Activated CD4-positive, alpha-beta T cell treated with anti-CD3 and anti-CD28 coated beads for 36 hours (primary cell): ENCODE data around the gene ABHD16B. TPM values are rescaled to one million over a fixed set of nuclear protein-coding genes. Genes with fewer than 3 reads are reported as not detected.

Experiments used
- ATAC-seq: fragments of 200-7000 bp; cut with Tn5 transposase; one replicate; pipeline ENCODE4 v1.10.0; 2021; ENCODE audit warnings: mild to moderate bottlenecking, moderate library complexity
- CTCF ChIA-PET: fragments of 350-600 bp; sonication (Branson Sonifier 250); formaldehyde crosslinking; loops from one replicate; lab custom pipeline; 2021; ENCODE audit warnings: antibody characterized with exemption; lab: Charles Lee
- POLR2A ChIA-PET: fragments of 350-600 bp; sonication (Branson Sonifier 250); formaldehyde crosslinking; loops from one replicate; lab custom pipeline; 2021; ENCODE audit warnings: antibody characterized with exemption, inconsistent platforms; lab: Charles Lee
- DNase-seq: peaks from one replicate; pipeline ENCODE4 v3.0.0-alpha.2; 2020
- H3K27ac Mint-ChIP-seq: one replicate; pipeline ENCODE4 v1.8.0; 2021; ENCODE audit warnings: mixed read lengths
- H3K27me3 Mint-ChIP-seq: one replicate; pipeline ENCODE4 v1.8.0; 2021; ENCODE audit warnings: mixed read lengths
- H3K36me3 Mint-ChIP-seq: one replicate; pipeline ENCODE4 v1.8.0; 2021; ENCODE audit warnings: low read depth, mixed read lengths
- H3K4me1 Mint-ChIP-seq: one replicate; pipeline ENCODE4 v1.8.0; 2021; ENCODE audit warnings: mixed read lengths
- H3K4me3 Mint-ChIP-seq: one replicate; pipeline ENCODE4 v1.8.0; 2021; ENCODE audit warnings: mild to moderate bottlenecking, moderate library complexity, mixed read lengths
- H3K9me3 Mint-ChIP-seq: one replicate; pipeline ENCODE4 v1.8.0; 2021; ENCODE audit warnings: low read depth, mixed read lengths
- intact Hi-C, 2 experiments: fragments of 100-400 bp; cut with DNase I in 1 of 2; cut with micrococcal nuclease in 1 of 2; formaldehyde crosslinking; loops; one replicate each; pipeline versions ENCODE4 v1.14.2 to v1.15.1; 2022 to 2024; cut with DNase I, micrococcal nuclease
- total RNA-seq, 2 experiments: library from RNA; stranded (reverse); gene quantifications; one replicate each; pipeline ENCODE4 v1.2.3, GENCODE V29; 2021

ABHD16B gene
- total RNA-seq, 2 experiments from 2014 or later = 0.11 to 0.16 TPM

- DNase-seq (no peak), ATAC-seq (no peak)
- no peaks in the 10 kb centered on the region for H3K9me3 Mint-ChIP-seq
- H3K27ac Mint-ChIP-seq = no peak overlapping the region
- ChIA-PET POLR2A (interaction anchor here (0.6 kb wide), 1 partner anchor 25 kb away, joined by 7 read pairs; no protein-coding TSS in a partner anchor), CTCF (interaction anchor here (0.5 kb wide), 1 partner anchor 26 kb away, joined by 3 read pairs; no protein-coding TSS in a partner anchor)
- peaks cover 10% of the 10 kb centered on the region for H3K36me3 Mint-ChIP-seq
- H3K4me1 Mint-ChIP-seq = peaks cover 53% of the 10 kb centered on the region
- no peaks in the 10 kb centered on the region for H3K27me3 Mint-ChIP-seq
- no peak overlapping the region for H3K4me3 Mint-ChIP-seq
- intact Hi-C loops = loop anchor here (5.0 to 10.0 kb wide), 2 partner anchors 33 to 221 kb away; no protein-coding TSS in a partner anchor
These were observed 42.7 kb downstream of the ABHD16B start for GRCh38 chr20:63903796-63904561.

GRCh38 chr20:63908008-63908682 is 46.8 kb downstream of the ABHD16B start:
- Mint-ChIP-seq H3K4me1 (peaks cover 41% of the 10 kb centered on the region), H3K27me3 (no peaks in the 10 kb centered on the region), H3K27ac (no peak overlapping the region), H3K36me3 (peaks cover 6% of the 10 kb centered on the region), H3K4me3 (no peak overlapping the region), H3K9me3 (no peaks in the 10 kb centered on the region)
- no peak for ATAC-seq
- intact Hi-C loops = loop anchor here (2.0 to 10.0 kb wide), 2 partner anchors 67 to 217 kb away; no protein-coding TSS in a partner anchor
- ChIA-PET CTCF (interaction anchor here (1.1 to 1.8 kb wide), 3 partner anchors 13 to 197 kb away, joined by 3 to 6 read pairs (median 4); partner anchors contain the start of gene DNAJC5), POLR2A (no interaction called here)
- DNase-seq = no peak

GRCh38 chr20:63911176-63911575 is 49.9 kb downstream of the ABHD16B start:
- H3K27ac Mint-ChIP-seq = no peak overlapping the region

More at GRCh38 chr20:63911176-63911575, 49.9 kb downstream of the ABHD16B start:
- no peaks in the 10 kb centered on the region for H3K27me3 Mint-ChIP-seq
- H3K4me3 Mint-ChIP-seq = no peak overlapping the region
- peaks cover 31% of the 10 kb centered on the region for H3K4me1 Mint-ChIP-seq
- ChIA-PET POLR2A (no interaction called here), CTCF (interaction anchor here (0.6 to 2.9 kb wide), 4 partner anchors 15 to 71 kb away, joined by 3 to 10 read pairs (median 5); partner anchors contain the start of gene TPD52L2)
- no peaks in the 10 kb centered on the region for H3K9me3 Mint-ChIP-seq
- intact Hi-C loops = no loop called here
- no peak for ATAC-seq
- no peak for DNase-seq
- peaks cover 20% of the 10 kb centered on the region for H3K36me3 Mint-ChIP-seq

Other genes starting within 250 kb of the ABHD16B start
- 10 to 100 TPM; 14.0 to 14.1 TPM for gene GMEB2, start 234.4 kb upstream of the ABHD16B start, total RNA-seq
- gene STMN3, start 208.1 kb upstream of the ABHD16B start, total RNA-seq = 10 to 100 TPM; 15.4 to 17.6 TPM
- 10 to 100 TPM; 44.5 to 44.7 TPM for gene RTEL1, start 203.2 kb upstream of the ABHD16B start, total RNA-seq
- gene TNFRSF6B, start 164.8 kb upstream of the ABHD16B start, total RNA-seq = 1 to 10 TPM in 1 of 2 experiments, under 1 TPM in 1; 0.21 to 1.7 TPM
- gene ARFRP1, start 153.5 kb upstream of the ABHD16B start, total RNA-seq = 10 to 100 TPM; 36.4 to 52.0 TPM
- 10 to 100 TPM; 15.3 to 21.9 TPM for gene ZGPAT, start 153.5 kb upstream of the ABHD16B start, total RNA-seq
- 10 to 100 TPM in 1 of 2 experiments, 1 to 10 TPM in 1; 7.3 to 10.2 TPM for gene LIME1, start 124.8 kb upstream of the ABHD16B start, total RNA-seq
- 10 to 100 TPM; 30.9 to 34.9 TPM for gene SLC2A4RG, start 121.7 kb upstream of the ABHD16B start, total RNA-seq
- 1 to 10 TPM in 1 of 2 experiments, under 1 TPM in 1; 0.88 to 1.3 TPM for gene ZBTB46, start 30.2 kb upstream of the ABHD16B start, total RNA-seq
- 10 to 100 TPM; 54.0 to 56.3 TPM for gene TPD52L2, start 3.8 kb downstream of the ABHD16B start, total RNA-seq
- gene DNAJC5, start 33.6 kb downstream of the ABHD16B start, total RNA-seq = 10 to 100 TPM; 30.1 to 34.3 TPM
- 10 to 100 TPM; 28.3 to 32.2 TPM for gene UCKL1, start 94.9 kb downstream of the ABHD16B start, total RNA-seq
- gene ZNF512B, start 108.4 kb downstream of the ABHD16B start, total RNA-seq = 10 to 100 TPM; 12.6 to 13.1 TPM
- 10 to 100 TPM; 25.4 to 30.7 TPM for gene SAMD10, start 118.1 kb downstream of the ABHD16B start, total RNA-seq
- gene PRPF6, start 119.6 kb downstream of the ABHD16B start, total RNA-seq = 10 to 100 TPM; 60.5 to 67.0 TPM
- 1 to 10 TPM; 2.3 to 3.3 TPM for gene C20orf204, start 174.7 kb downstream of the ABHD16B start, total RNA-seq
- gene SOX18, start 188.1 kb downstream of the ABHD16B start, total RNA-seq = not detected
- gene TCEA2, start 201.7 kb downstream of the ABHD16B start, total RNA-seq = 10 to 100 TPM; 40.6 to 50.0 TPM
- 10 to 100 TPM; 39.6 to 40.2 TPM for gene RGS19, start 218.0 kb downstream of the ABHD16B start, total RNA-seq
- gene OPRL1, start 218.6 kb downstream of the ABHD16B start, total RNA-seq = under 1 TPM; 0.42 to 0.50 TPM
- under 1 TPM; 0.30 to 0.46 TPM for gene LKAAEAR1, start 222.9 kb downstream of the ABHD16B start, total RNA-seq
- not detected for gene NPBWR2, start 246.1 kb downstream of the ABHD16B start, total RNA-seq